Activated T-helper 2 cell treated with anti-CD3 and anti-CD28 coated beads, Interferon-gamma antibody, Interleukin-2, Interleukin-4, amounts not matched to agents 10 μg/mL and 5 μg/mL and 100 μg/mL, durations not matched to agents 14 hours and 24 hours and 36 hours (primary cell): ENCODE results near the gene RBM11. TPM values are rescaled to one million over a fixed set of nuclear protein-coding genes. Genes with fewer than 3 reads are reported as not detected.
"Not testable (repeated sequence)": the region's sequence is repeated elsewhere in the genome, so short reads cannot be mapped to it uniquely, and the experiment has no call there.

Experiments used
- DNase-seq: peaks from one replicate; pipeline ENCODE4 v3.0.0; 2021; ENCODE audit warnings: low spot score
- H3K27ac Mint-ChIP-seq: one replicate; pipeline ENCODE4 v1.8.0; 2021; ENCODE audit warnings: mixed read lengths
- H3K27me3 Mint-ChIP-seq: one replicate; pipeline ENCODE4 v1.8.0; 2021; ENCODE audit warnings: low read depth, mixed read lengths
- H3K36me3 Mint-ChIP-seq: one replicate; pipeline ENCODE4 v1.8.0; 2021; ENCODE audit warnings: low read depth, mixed read lengths
- H3K4me1 Mint-ChIP-seq: one replicate; pipeline ENCODE4 v1.8.0; 2021; ENCODE audit warnings: low read depth, mixed read lengths
- H3K4me3 Mint-ChIP-seq: one replicate; pipeline ENCODE4 v1.8.0; 2021; ENCODE audit warnings: low read depth, mild to moderate bottlenecking, moderate library complexity, mixed read lengths
- H3K9me3 Mint-ChIP-seq: one replicate; pipeline ENCODE4 v1.8.0; 2021; ENCODE audit warnings: mixed read lengths
- intact Hi-C: fragments of 100-400 bp; cut with micrococcal nuclease; formaldehyde crosslinking; loops from one replicate; pipeline ENCODE4 v1.15.1; 2023
- total RNA-seq: library from RNA; stranded (reverse); gene quantifications from 2 replicates; pipeline ENCODE4 v1.2.3, GENCODE V29; 2022

The RBM11 gene, protein sequence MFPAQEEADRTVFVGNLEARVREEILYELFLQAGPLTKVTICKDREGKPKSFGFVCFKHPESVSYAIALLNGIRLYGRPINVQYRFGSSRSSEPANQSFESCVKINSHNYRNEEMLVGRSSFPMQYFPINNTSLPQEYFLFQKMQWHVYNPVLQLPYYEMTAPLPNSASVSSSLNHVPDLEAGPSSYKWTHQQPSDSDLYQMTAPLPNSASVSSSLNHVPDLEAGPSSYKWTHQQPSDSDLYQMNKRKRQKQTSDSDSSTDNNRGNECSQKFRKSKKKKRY
- 0.21 and 0.50 TPM in 2 replicates for total RNA-seq

DNA sequence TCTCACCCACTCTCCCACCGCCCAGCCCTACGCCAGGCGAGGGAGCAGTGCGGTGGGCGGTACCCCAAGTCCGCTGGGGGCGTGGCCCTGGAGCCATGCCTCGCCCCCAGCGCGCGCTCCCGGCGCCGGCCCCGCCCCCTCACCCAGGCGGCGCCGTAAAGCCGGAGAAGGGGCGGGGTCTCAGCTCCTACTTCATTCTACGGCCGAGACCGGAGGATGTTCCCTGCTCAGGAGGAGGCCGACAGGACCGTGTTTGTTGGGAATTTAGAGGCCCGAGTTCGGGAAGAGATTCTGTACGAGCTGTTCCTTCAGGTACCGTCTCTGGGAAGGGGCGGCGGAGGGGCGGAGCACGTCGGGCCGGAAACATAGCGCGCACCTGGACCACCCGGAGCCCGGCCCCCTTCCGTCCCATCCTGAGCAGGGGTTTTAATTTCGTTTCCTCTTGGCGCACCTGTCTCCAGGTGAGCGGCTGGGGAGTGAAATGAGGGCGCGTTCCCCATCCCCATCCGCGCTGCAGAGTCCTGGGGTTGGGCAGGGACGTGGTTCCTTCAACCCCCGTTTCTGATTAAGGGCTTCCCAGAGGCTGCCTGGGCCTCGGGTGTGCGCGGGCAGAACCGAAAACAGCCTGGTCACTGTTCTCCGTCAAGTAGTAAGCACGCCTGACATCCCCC, at the start of gene RBM11:
Gene RBM11 (plus strand): TSS at position 187 of the 671 bp plus-strand sequence. CDS start 30 bp downstream, at position 217.
- no peak within 1 kb of the TSS for H3K27ac Mint-ChIP-seq

GRCh38 chr21:14166463-14167223, 49.3 kb upstream of the RBM11 start:
- intact Hi-C loops, H3K27ac Mint-ChIP-seq, H3K36me3 Mint-ChIP-seq, H3K9me3 Mint-ChIP-seq, H3K4me3 Mint-ChIP-seq, H3K4me1 Mint-ChIP-seq, H3K27me3 Mint-ChIP-seq, DNase-seq: not testable (repeated sequence)

More for the DNA sequence above, at the start of gene RBM11:
- Mint-ChIP-seq H3K27me3 (peaks cover 8% of the 10 kb centered on the region), H3K9me3 (no peaks in the 10 kb centered on the region), H3K4me3 (peak within 1 kb of the TSS; percentile 79), H3K4me1 (peaks cover 6% of the 10 kb centered on the region), H3K36me3 (no peaks in the 10 kb centered on the region)
- peak; percentile 62 for DNase-seq
- intact Hi-C loops, result no loop called here

- no peaks in the 10 kb centered on the region for H3K9me3 Mint-ChIP-seq
- no peaks in the 10 kb centered on the region for H3K4me1 Mint-ChIP-seq
- no peaks in the 10 kb centered on the region for H3K36me3 Mint-ChIP-seq
- no peak for DNase-seq
- H3K27ac Mint-ChIP-seq, result no peak overlapping the region
- H3K27me3 Mint-ChIP-seq, result peaks cover 8% of the 10 kb centered on the region
- no peak overlapping the region for H3K4me3 Mint-ChIP-seq
- intact Hi-C loops, result no loop called here
Measured at GRCh38 chr21:14206222-14206621, 9.7 kb upstream of the RBM11 start.

DNA sequence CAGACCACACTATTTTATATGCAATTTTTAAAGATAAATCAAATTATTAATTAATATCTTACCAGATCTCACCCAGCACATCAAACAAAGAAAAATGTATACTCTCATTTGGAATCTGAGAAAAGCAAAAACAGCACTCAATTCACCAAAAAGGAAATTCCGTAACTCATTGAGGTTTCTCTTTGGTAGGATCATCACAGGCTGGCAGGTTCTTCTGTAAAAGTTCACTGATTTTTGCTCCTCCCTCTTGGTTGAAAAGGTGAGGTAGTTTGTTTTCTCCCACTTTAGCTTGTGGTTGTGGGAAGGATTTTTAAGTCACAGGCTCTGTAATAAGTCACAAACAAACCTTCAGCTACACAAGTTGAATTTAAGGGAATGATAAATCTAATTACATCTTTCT, 5.2 kb upstream of the RBM11 start, which contains the start of gene LIPI:
Gene LIPI (minus strand): TSS at position 218 of the 400 bp plus-strand sequence. CDS start 110 bp downstream, at position 108.
- peaks cover 15% of the 10 kb centered on the region for H3K27me3 Mint-ChIP-seq
- no peaks in the 10 kb centered on the region for H3K4me1 Mint-ChIP-seq
- H3K4me3 Mint-ChIP-seq, result no peak within 1 kb of the TSS
- no peak for DNase-seq
- H3K9me3 Mint-ChIP-seq, result no peaks in the 10 kb centered on the region
- intact Hi-C loops, result no loop called here
- H3K27ac Mint-ChIP-seq, result no peak within 1 kb of the TSS
- no peaks in the 10 kb centered on the region for H3K36me3 Mint-ChIP-seq

- no peak for DNase-seq
- Mint-ChIP-seq H3K9me3 (no peaks in the 10 kb centered on the region), H3K4me3 (no peak overlapping the region), H3K27ac (no peak overlapping the region), H3K4me1 (peaks cover 6% of the 10 kb centered on the region), H3K36me3 (no peaks in the 10 kb centered on the region), H3K27me3 (peaks cover 12% of the 10 kb centered on the region)
- intact Hi-C loops, result no loop called here
Measured at GRCh38 chr21:14213164-14213563, 2.8 kb upstream of the RBM11 start.

DNA sequence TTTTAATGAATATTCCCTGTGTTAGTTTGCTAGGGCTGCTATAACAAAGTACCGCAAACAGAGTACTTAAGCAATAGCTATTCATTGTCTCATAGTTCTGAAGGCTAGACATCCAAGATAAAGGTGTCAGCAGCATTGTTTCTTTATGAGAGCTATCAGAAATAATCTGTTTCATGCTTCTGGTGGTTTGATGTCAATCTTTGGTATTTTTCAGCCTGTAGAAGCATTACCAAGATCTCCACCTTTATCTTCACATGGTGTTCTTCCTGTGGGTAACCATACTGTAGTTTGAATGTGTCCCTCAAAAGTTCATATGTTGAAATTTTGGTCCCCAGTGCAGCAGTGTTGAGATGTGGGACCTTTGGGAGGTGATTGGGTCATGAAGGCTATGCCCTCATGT, 7.4 kb downstream of the RBM11 start:
- Mint-ChIP-seq H3K4me1 (no peaks in the 10 kb centered on the region), H3K9me3 (no peaks in the 10 kb centered on the region), H3K4me3 (no peak overlapping the region), H3K27ac (no peak overlapping the region), H3K27me3 (peaks cover under 1% of the 10 kb centered on the region), H3K36me3 (no peaks in the 10 kb centered on the region)
- DNase-seq, result no peak
- intact Hi-C loops, result no loop called here

GRCh38 chr21:14229399-14229798, 13.4 kb downstream of the RBM11 start:
- Mint-ChIP-seq H3K36me3 (no peaks in the 10 kb centered on the region), H3K27ac (no peak overlapping the region), H3K27me3 (no peaks in the 10 kb centered on the region), H3K4me3 (no peak overlapping the region), H3K9me3 (peaks cover 15% of the 10 kb centered on the region), H3K4me1 (no peaks in the 10 kb centered on the region)
- no peak for DNase-seq
- intact Hi-C loops, result no loop called here

GRCh38 chr21:14235101-14235500, 19.1 kb downstream of the RBM11 start:
- intact Hi-C loops, result no loop called here

DNA sequence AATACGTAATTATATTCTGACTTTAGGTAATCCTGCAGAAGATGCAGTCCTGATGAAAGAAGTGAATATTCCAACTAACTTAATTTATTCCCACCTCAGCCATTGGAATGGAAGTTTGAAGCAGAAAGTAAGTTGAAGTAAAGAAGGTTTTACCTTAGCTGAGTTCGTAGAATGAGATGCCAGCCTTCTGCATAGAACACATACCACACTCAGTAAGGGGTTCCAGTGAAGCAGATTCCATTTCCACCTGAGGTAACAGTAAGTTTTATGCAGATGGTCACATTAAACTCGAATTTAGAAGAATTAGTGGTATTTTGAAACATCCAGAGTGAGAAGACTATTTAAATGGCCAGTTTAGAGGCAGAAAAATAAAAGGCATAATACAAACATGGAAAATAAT, 20.2 kb downstream of the RBM11 start:
- H3K36me3 Mint-ChIP-seq, result no peaks in the 10 kb centered on the region
- DNase-seq, result no peak
- no peak overlapping the region for H3K27ac Mint-ChIP-seq
- H3K4me1 Mint-ChIP-seq, result no peaks in the 10 kb centered on the region
- H3K4me3 Mint-ChIP-seq, result no peak overlapping the region
- no peaks in the 10 kb centered on the region for H3K9me3 Mint-ChIP-seq
- intact Hi-C loops, result no loop called here
- H3K27me3 Mint-ChIP-seq, result no peaks in the 10 kb centered on the region

More at GRCh38 chr21:14235101-14235500, 19.1 kb downstream of the RBM11 start:
- no peak for DNase-seq
- Mint-ChIP-seq H3K9me3 (peaks cover 6% of the 10 kb centered on the region), H3K27me3 (no peaks in the 10 kb centered on the region), H3K4me1 (no peaks in the 10 kb centered on the region), H3K4me3 (no peak overlapping the region), H3K36me3 (no peaks in the 10 kb centered on the region), H3K27ac (no peak overlapping the region)

- no peaks in the 10 kb centered on the region for H3K36me3 Mint-ChIP-seq
Measured at GRCh38 chr21:14239281-14239680, 23.3 kb downstream of the RBM11 start.

DNA sequence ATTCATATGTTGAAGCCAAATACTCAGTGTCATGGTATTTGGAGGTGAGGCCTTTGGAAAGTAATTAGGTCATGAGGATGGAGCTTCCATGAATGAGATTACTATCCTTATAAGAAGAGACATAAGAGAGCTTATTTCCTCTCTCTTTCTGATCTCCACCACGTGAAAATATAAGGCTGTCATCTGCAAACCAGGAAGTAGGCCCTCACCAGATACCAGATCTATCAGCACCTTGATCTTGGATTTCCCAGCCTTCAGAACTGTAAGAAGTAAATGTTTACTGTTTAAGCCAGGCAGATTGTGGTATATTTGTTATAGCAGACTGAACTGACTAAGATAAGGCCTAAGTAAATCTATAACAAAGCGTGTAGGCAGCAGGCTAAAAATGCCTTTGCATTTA, 25.3 kb downstream of the RBM11 start:
- Mint-ChIP-seq H3K27ac (no peak overlapping the region), H3K36me3 (no peaks in the 10 kb centered on the region), H3K4me1 (no peaks in the 10 kb centered on the region), H3K27me3 (no peaks in the 10 kb centered on the region), H3K4me3 (no peak overlapping the region), H3K9me3 (no peaks in the 10 kb centered on the region)
- no peak for DNase-seq
- intact Hi-C loops, result no loop called here

More at GRCh38 chr21:14239281-14239680, 23.3 kb downstream of the RBM11 start:
- H3K4me3 Mint-ChIP-seq, result no peak overlapping the region
- no peaks in the 10 kb centered on the region for H3K9me3 Mint-ChIP-seq
- no peaks in the 10 kb centered on the region for H3K4me1 Mint-ChIP-seq
- no peak for DNase-seq
- H3K27ac Mint-ChIP-seq, result no peak overlapping the region
- no peaks in the 10 kb centered on the region for H3K27me3 Mint-ChIP-seq
- intact Hi-C loops, result no loop called here

GRCh38 chr21:14243461-14243860, 27.5 kb downstream of the RBM11 start:
- no peaks in the 10 kb centered on the region for H3K36me3 Mint-ChIP-seq
- DNase-seq, result no peak
- H3K4me3 Mint-ChIP-seq, result no peak overlapping the region
- no peaks in the 10 kb centered on the region for H3K9me3 Mint-ChIP-seq
- H3K4me1 Mint-ChIP-seq, result no peaks in the 10 kb centered on the region
- peaks cover 1% of the 10 kb centered on the region for H3K27me3 Mint-ChIP-seq
- no peak overlapping the region for H3K27ac Mint-ChIP-seq
- intact Hi-C loops, result no loop called here

- H3K36me3 Mint-ChIP-seq, result no peaks in the 10 kb centered on the region
Measured at GRCh38 chr21:14243874-14244273, 27.9 kb downstream of the RBM11 start.

More at GRCh38 chr21:14243874-14244273, 27.9 kb downstream of the RBM11 start:
- Mint-ChIP-seq H3K4me1 (no peaks in the 10 kb centered on the region), H3K27me3 (peaks cover 1% of the 10 kb centered on the region), H3K9me3 (no peaks in the 10 kb centered on the region), H3K27ac (no peak overlapping the region), H3K4me3 (no peak overlapping the region)
- intact Hi-C loops, result no loop called here
- DNase-seq, result no peak
